ENCODE data around the gene TMPRSS7.

Gene TMPRSS7

DNA sequence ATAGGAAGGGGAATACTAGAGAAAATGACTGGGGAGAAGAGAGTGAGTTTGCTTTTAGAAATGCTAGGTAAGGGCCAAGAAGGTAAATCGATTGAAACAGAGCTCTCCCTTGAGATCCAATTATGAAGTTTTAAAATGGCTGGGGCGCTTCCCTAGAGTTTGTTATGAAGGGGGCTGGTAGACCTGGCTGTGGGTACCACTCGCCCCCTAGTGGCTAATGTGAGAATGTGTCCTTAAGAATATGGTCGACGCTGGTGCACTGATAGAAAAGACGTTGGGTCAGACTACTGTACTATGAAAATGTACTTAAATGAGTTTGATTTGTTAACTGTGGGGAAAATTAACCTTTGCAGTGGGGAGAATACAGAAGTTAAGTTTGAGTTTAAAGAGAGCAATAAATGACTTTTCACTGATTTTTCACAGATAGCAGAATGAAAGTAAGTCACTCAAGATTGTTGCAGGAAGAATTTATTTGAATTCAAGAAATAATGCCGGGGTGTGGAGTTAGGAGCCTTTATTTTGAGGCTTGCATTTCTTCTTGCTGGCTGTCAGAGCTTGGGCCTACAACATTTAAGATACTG, 9.2 kb downstream of the TMPRSS7 start:
- TF ChIP-seq, protein P1, sequence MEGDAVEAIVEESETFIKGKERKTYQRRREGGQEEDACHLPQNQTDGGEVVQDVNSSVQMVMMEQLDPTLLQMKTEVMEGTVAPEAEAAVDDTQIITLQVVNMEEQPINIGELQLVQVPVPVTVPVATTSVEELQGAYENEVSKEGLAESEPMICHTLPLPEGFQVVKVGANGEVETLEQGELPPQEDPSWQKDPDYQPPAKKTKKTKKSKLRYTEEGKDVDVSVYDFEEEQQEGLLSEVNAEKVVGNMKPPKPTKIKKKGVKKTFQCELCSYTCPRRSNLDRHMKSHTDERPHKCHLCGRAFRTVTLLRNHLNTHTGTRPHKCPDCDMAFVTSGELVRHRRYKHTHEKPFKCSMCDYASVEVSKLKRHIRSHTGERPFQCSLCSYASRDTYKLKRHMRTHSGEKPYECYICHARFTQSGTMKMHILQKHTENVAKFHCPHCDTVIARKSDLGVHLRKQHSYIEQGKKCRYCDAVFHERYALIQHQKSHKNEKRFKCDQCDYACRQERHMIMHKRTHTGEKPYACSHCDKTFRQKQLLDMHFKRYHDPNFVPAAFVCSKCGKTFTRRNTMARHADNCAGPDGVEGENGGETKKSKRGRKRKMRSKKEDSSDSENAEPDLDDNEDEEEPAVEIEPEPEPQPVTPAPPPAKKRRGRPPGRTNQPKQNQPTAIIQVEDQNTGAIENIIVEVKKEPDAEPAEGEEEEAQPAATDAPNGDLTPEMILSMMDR (IDR thresholded peaks at IDR 0.05; ENCODE audit: low read depth, low read length) = peak; percentile 92
- DNase-seq (ENCODE audit: extremely low read depth, low read depth) = peak; percentile 46

DNA sequence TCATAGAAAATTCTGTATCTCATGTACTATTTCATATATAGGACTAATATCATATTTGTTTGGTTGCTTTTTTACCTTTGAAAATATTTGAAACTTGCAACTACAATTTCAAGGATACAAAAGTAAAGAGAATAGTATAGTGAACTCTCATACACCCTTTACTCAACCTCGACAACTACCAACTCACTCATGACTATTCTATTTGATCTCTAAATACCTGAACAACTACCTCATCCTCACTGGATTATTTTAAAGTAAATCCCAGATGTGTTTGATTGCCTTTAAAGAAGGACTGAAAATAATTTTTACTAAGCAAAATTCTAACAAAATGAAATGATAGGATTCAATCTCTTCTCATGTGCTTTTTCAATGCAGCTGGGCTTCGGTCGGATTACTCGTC, 12.1 kb downstream of the TMPRSS7 start:
- no peak for DNase-seq (ENCODE audit: extremely low read depth, low read depth)
- TF ChIP-seq, protein P1 (IDR thresholded peaks at IDR 0.05; ENCODE audit: low read depth, low read length) = no peak

GRCh38 chr3:112047264-112047663, 12.7 kb downstream of the TMPRSS7 start:
- DNase-seq (ENCODE audit: extremely low read depth, low read depth) = no peak
- TF ChIP-seq, protein P1 (IDR thresholded peaks at IDR 0.05; ENCODE audit: low read depth, low read length) = no peak

GRCh38 chr3:112048911-112049310, 14.4 kb downstream of the TMPRSS7 start:
- no peak for DNase-seq (ENCODE audit: extremely low read depth, low read depth)
- TF ChIP-seq, protein P1 (IDR thresholded peaks at IDR 0.05; ENCODE audit: low read depth, low read length) = no peak

- DNase-seq (ENCODE audit: extremely low read depth, low read depth) = no peak
- TF ChIP-seq, protein P1 (IDR thresholded peaks at IDR 0.05; ENCODE audit: low read depth, low read length) = no peak
These were observed 18.7 kb downstream of the TMPRSS7 start for GRCh38 chr3:112053229-112053628.

DNA sequence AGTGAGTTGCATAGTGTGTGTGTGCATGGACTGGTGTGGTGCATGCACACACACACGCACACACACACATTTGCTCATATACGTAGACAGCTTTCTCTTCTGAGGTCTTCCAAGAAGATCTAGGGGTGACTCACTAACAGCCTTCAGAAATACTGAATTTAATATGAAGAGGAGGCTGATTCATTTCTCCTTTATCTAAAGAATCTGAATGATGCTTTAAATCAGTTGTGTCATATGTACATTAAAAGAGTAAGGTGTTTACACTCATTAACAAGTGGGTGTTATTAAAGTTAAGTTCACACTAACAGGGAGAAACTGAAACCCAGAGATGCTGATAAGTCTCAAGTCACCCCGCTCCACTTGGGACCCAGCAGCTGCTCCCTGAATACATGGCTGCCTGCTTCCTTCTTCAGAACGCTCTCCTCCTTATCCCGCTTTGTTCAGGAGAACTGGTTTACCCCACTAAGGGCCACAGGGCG, 22.0 kb downstream of the TMPRSS7 start:
- TF ChIP-seq, protein P1 (IDR thresholded peaks at IDR 0.05; ENCODE audit: low read depth, low read length) = no peak
- no peak for DNase-seq (ENCODE audit: extremely low read depth, low read depth)

DNA sequence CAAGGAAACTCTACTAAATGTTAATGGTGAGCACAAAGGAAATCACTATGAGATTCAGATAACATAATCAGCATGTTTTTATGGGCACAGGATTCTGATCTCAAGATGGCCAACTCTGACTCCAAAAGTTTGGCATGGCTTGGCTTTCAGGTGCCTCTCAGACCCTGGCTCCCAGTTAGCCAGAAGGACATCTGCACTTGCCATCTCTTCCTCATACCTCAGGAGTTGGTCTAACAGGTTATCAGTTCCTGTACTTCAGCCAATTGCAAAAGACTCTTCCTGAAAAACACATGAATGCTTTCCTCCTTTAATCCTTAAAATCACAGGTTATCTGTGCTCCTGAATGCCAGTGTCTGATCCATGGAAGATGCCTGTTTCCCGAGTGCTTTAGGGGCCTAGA, 25.0 kb downstream of the TMPRSS7 start:
- TF ChIP-seq, protein P1 (IDR thresholded peaks at IDR 0.05; ENCODE audit: low read depth, low read length) = no peak
- DNase-seq (ENCODE audit: extremely low read depth, low read depth) = no peak

Data from AG09319 (cell line).